ENCODE measurements around the gene VSIG10.

DNA sequence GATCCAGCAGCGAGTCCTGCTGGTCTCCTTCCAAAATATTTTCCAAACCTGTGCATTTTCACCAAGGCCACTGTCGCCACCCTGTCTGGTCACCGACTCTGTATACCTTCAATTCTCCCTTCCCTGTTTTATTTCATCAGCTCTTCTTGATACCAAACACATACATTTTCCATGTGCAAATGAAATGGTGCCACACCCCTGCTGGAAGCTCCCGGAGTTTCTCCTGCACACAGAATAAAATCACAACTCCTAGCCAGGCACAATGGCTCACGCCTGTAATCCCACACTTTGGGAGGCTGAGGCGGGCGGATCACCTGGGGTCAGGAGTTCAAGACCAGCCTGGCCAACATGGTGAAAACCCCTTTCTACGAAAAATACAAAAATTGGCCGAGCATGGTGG, 14.0 kb downstream of the VSIG10 start:
- no peak for TF ChIP-seq ZBTB7A (tag by site-specific recombination; IDR thresholded peaks at IDR 0.05; ENCODE audit: low read depth)
- TF ChIP-seq, protein P1, sequence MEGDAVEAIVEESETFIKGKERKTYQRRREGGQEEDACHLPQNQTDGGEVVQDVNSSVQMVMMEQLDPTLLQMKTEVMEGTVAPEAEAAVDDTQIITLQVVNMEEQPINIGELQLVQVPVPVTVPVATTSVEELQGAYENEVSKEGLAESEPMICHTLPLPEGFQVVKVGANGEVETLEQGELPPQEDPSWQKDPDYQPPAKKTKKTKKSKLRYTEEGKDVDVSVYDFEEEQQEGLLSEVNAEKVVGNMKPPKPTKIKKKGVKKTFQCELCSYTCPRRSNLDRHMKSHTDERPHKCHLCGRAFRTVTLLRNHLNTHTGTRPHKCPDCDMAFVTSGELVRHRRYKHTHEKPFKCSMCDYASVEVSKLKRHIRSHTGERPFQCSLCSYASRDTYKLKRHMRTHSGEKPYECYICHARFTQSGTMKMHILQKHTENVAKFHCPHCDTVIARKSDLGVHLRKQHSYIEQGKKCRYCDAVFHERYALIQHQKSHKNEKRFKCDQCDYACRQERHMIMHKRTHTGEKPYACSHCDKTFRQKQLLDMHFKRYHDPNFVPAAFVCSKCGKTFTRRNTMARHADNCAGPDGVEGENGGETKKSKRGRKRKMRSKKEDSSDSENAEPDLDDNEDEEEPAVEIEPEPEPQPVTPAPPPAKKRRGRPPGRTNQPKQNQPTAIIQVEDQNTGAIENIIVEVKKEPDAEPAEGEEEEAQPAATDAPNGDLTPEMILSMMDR (tag by site-specific recombination; IDR thresholded peaks at IDR 0.05): no peak
- no peak for TF ChIP-seq ZNF302 (tag by site-specific recombination; IDR thresholded peaks at IDR 0.05; ENCODE audit: low read depth)
- TF ChIP-seq ZNF202 (tag by site-specific recombination; IDR thresholded peaks at IDR 0.05; ENCODE audit: borderline replicate concordance): no peak
- no peak for TF ChIP-seq ZNF324 (tag by site-specific recombination; IDR thresholded peaks at IDR 0.05)
- no peak for TF ChIP-seq ZNF629 (tag by site-specific recombination; IDR thresholded peaks at IDR 0.05)
- TF ChIP-seq SETDB1 (IDR thresholded peaks at IDR 0.05; ENCODE audit: insufficient read length, low read length): no peak
- TF ChIP-seq ZNF138 (tag by site-specific recombination; IDR thresholded peaks at IDR 0.05; ENCODE audit: borderline replicate concordance): no peak
- no peak for TF ChIP-seq TRIM28 (IDR thresholded peaks at IDR 0.05; ENCODE audit: borderline replicate concordance, low read length)
- TF ChIP-seq PRDM6 (tag by site-specific recombination; IDR thresholded peaks at IDR 0.05): no peak
- no peak for TF ChIP-seq ZNF549 (tag by site-specific recombination; IDR thresholded peaks at IDR 0.05)
- no peak for TF ChIP-seq ZNF140 (tag by site-specific recombination; IDR thresholded peaks at IDR 0.05)
